ENCODE measurements around the gene TOM1.
A peak's percentile ranks its signal among the peaks of the same experiment; 100 is the strongest.

TOM1 gene

GRCh38 chr22:35379146-35379993, 79.7 kb downstream of the TOM1 start:
- no peak for DNase-seq (ENCODE audit: low read depth in 1 of 2, low spot score in 1 of 2)
- in situ Hi-C loops (cut with HindIII; ENCODE audit: low pct_unique_long_range_greater_than_20kb, low sequenced_read_pairs) = no loop called here
- TF ChIP-seq JUND (IDR thresholded peaks at IDR 0.05; ENCODE audit: low read depth) = no peak

DNA sequence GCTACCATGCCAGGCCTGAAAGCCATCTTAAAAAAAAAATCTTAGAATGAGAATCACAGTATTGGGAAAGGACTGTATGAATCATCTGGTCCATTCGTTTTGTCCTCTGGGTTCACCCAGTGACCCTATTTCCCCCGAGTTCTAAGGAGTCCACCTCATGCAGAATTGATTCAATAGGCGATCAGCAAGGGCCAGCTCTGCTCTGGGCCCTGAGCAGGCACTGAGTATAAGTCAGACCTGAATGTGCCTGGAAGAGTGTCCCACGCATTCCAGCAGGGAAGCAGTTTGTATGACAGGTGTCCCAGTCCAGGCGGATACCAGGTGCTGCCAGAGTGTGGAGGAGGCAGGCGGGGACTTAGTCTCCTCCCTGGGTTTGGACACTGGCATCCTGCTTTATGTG, 80.3 kb downstream of the TOM1 start:
- no peak for TF ChIP-seq JUND (IDR thresholded peaks at IDR 0.05; ENCODE audit: low read depth)
- DNase-seq (ENCODE audit: low read depth in 1 of 2, low spot score in 1 of 2) = no peak
- in situ Hi-C loops (cut with HindIII; ENCODE audit: low pct_unique_long_range_greater_than_20kb, low sequenced_read_pairs) = no loop called here

DNA sequence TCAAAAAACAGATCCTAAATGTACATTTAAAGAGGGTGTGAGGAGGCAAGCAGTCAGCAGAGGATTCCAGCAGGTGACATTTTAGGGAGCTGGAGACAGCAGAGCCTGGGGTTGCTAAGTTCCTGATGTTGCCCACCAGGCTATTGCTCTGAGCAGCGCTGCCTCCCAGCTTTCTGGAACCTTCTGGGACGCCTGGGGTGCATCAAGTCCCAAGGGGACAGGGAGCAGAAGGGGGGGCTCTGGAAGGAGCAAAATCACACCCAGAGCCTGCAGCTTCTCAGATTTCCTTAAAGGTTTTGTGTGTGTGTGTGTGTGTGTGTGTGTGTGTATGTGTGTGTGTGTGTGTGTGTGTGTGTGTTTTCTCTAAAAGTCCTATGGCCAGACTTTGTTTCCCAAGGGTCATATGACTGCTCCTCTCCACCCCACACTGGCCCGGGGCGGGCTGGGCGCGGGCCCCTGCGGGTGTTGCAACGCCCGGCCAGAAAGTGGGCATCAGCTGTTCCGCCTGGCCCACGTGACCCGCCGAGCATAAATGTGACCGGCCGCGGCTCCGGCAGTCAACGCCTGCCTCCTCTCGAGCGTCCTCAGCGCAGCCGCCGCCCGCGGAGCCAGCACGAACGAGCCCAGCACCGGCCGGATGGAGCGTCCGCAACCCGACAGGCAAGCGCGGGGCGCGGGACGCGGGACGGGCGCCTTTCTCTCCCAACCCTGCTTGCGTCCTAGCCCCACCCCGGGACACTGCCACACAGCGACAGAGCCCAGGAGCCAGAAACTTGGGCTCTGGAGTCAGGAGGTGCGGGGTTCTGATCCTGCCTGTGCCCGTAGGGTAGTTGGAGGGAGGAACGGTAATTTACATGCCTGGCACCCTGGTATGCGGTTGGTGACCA, 81.1 kb downstream of the TOM1 start, which contains the start of gene HMOX1:
TSS of gene HMOX1 (plus strand) at position 560 of the 887 bp plus-strand sequence. CDS start at position 638, 78 bp downstream.
- no peak for TF ChIP-seq JUND (IDR thresholded peaks at IDR 0.05; ENCODE audit: low read depth)
- in situ Hi-C loops (cut with HindIII; ENCODE audit: low pct_unique_long_range_greater_than_20kb, low sequenced_read_pairs) = no loop called here
- DNase-seq (ENCODE audit: low read depth in 1 of 2, low spot score in 1 of 2) = peak; percentile 61 to 84

GRCh38 chr22:35381424-35382009, 81.8 kb downstream of the TOM1 start:
- no peak for TF ChIP-seq JUND (IDR thresholded peaks at IDR 0.05; ENCODE audit: low read depth)
- no peak for DNase-seq (ENCODE audit: low read depth in 1 of 2, low spot score in 1 of 2)
- in situ Hi-C loops (cut with HindIII; ENCODE audit: low pct_unique_long_range_greater_than_20kb, low sequenced_read_pairs) = no loop called here

- no peak for DNase-seq (ENCODE audit: low read depth in 1 of 2, low spot score in 1 of 2)
- no peak for TF ChIP-seq JUND (IDR thresholded peaks at IDR 0.05; ENCODE audit: low read depth)
- in situ Hi-C loops (cut with HindIII; ENCODE audit: low pct_unique_long_range_greater_than_20kb, low sequenced_read_pairs) = no loop called here
Measured at GRCh38 chr22:35383679-35384071, 84.0 kb downstream of the TOM1 start.

DNA sequence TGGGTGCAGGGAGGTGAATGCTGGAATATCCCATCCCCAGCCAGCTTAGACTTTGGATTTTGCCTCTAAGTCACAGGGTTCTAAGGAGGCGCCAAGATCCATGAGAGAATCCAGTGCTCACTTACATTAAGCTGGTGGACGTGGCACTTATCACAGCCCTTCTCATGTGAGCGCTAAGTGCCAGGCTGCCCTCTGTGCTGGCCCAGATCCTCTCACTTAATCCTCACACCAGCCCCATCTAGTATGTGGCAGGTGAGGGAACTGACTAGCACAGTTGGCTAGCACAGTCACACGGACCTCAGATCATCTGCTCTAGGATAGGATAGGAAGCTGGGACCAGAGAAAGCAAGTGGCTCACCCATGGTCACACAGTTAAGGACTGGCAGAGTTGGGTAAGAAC, 84.8 kb downstream of the TOM1 start:
- DNase-seq (ENCODE audit: low read depth in 1 of 2, low spot score in 1 of 2) = no peak
- in situ Hi-C loops (cut with HindIII; ENCODE audit: low pct_unique_long_range_greater_than_20kb, low sequenced_read_pairs) = no loop called here
- TF ChIP-seq JUND (IDR thresholded peaks at IDR 0.05; ENCODE audit: low read depth) = no peak

- in situ Hi-C loops (cut with HindIII; ENCODE audit: low pct_unique_long_range_greater_than_20kb, low sequenced_read_pairs) = no loop called here
- TF ChIP-seq JUND (IDR thresholded peaks at IDR 0.05; ENCODE audit: low read depth) = no peak
- DNase-seq (ENCODE audit: low read depth in 1 of 2, low spot score in 1 of 2) = no peak
Measured at GRCh38 chr22:35384975-35385588, 85.4 kb downstream of the TOM1 start.

DNA sequence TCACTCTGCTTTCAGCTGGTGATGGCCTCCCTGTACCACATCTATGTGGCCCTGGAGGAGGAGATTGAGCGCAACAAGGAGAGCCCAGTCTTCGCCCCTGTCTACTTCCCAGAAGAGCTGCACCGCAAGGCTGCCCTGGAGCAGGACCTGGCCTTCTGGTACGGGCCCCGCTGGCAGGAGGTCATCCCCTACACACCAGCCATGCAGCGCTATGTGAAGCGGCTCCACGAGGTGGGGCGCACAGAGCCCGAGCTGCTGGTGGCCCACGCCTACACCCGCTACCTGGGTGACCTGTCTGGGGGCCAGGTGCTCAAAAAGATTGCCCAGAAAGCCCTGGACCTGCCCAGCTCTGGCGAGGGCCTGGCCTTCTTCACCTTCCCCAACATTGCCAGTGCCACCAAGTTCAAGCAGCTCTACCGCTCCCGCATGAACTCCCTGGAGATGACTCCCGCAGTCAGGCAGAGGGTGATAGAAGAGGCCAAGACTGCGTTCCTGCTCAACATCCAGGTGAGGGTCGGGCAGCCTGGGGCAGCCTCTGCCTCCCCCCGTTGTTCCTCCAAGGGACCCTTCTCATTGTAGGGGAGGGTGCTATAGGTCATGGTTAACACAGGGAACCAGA, 87.1 kb downstream of the TOM1 start:
- DNase-seq (ENCODE audit: low read depth in 1 of 2, low spot score in 1 of 2) = no peak
- no peak for TF ChIP-seq JUND (IDR thresholded peaks at IDR 0.05; ENCODE audit: low read depth)
- in situ Hi-C loops (cut with HindIII; ENCODE audit: low pct_unique_long_range_greater_than_20kb, low sequenced_read_pairs) = no loop called here

- no peak for DNase-seq (ENCODE audit: low read depth in 1 of 2, low spot score in 1 of 2)
- in situ Hi-C loops (cut with HindIII; ENCODE audit: low pct_unique_long_range_greater_than_20kb, low sequenced_read_pairs) = no loop called here
Measured at GRCh38 chr22:35390933-35391332, 91.2 kb downstream of the TOM1 start.

DNA sequence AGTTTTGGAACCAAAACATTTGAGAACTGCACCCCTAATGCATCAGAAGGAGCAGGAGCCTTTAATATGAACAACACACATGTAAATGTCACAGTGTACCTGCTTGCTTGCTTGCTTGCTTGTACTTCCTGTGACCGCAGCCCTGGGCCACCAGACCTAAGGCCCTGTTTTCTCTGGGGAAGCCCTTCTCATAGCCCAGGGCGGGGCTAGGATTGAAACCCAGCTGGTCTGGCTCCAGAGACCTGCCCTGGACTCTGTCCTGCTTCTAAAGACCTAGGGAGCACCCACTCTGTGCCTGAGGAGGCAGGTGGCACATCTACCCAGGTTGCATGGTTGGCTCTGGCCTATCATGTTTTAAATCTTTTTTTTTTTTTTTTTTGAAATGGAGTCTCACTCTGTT, 92.7 kb downstream of the TOM1 start:
- no peak for TF ChIP-seq JUND (IDR thresholded peaks at IDR 0.05; ENCODE audit: low read depth)
- no peak for DNase-seq (ENCODE audit: low read depth in 1 of 2, low spot score in 1 of 2)
- in situ Hi-C loops (cut with HindIII; ENCODE audit: low pct_unique_long_range_greater_than_20kb, low sequenced_read_pairs) = no loop called here

More at GRCh38 chr22:35390933-35391332, 91.2 kb downstream of the TOM1 start:
- no peak for TF ChIP-seq JUND (IDR thresholded peaks at IDR 0.05; ENCODE audit: low read depth)

GRCh38 chr22:35393116-35394010, 93.7 kb downstream of the TOM1 start:
- no peak for TF ChIP-seq JUND (IDR thresholded peaks at IDR 0.05; ENCODE audit: low read depth)
- in situ Hi-C loops (cut with HindIII; ENCODE audit: low pct_unique_long_range_greater_than_20kb, low sequenced_read_pairs) = no loop called here
- no peak for DNase-seq (ENCODE audit: low read depth in 1 of 2, low spot score in 1 of 2)

Data from T47D (cell line).